GM15510 (cell line): ENCODE results near the gene IPP.
A peak's percentile ranks its signal among the peaks of the same experiment; 100 is the strongest.

ENCODE experiments used
- POLR2A ChIP-seq: IDR thresholded peaks from 3 replicates; pipeline ENCODE4 v1.6.1; 2011; ENCODE audit warnings: borderline replicate concordance; ENCODE audit not compliant: insufficient read length; ENCODE audit errors: extremely low read depth

IPP gene

GRCh38 chr1:45687014-45687753, 63.3 kb downstream of the IPP start:
- peak; percentile 95 for TF ChIP-seq POLR2A

GRCh38 chr1:45686288-45687013, 64.0 kb downstream of the IPP start, which contains the start of gene GPBP1L1:
GPBP1L1 (minus strand) TSS chr1:45686533; CDS start chr1:45659087, 27,446 bp downstream.
- peak; percentile 78 for TF ChIP-seq POLR2A

GRCh38 chr1:45686015-45686287, 64.5 kb downstream of the IPP start:
- no peak for TF ChIP-seq POLR2A

GRCh38 chr1:45685308-45686014, 65.0 kb downstream of the IPP start:
- TF ChIP-seq POLR2A, result no peak

GRCh38 chr1:45684402-45684801, 66.1 kb downstream of the IPP start:
- no peak for TF ChIP-seq POLR2A

- TF ChIP-seq POLR2A, result no peak
These were observed 67.5 kb downstream of the IPP start for GRCh38 chr1:45682942-45683341.

- no peak for TF ChIP-seq POLR2A
These were observed 71.3 kb downstream of the IPP start for GRCh38 chr1:45679123-45679522.

- TF ChIP-seq POLR2A, result no peak
These were observed 72.0 kb downstream of the IPP start for GRCh38 chr1:45678489-45678888.

GRCh38 chr1:45677751-45678245, 72.7 kb downstream of the IPP start:
- TF ChIP-seq POLR2A, result no peak

GRCh38 chr1:45674478-45674877, 76.0 kb downstream of the IPP start:
- no peak for TF ChIP-seq POLR2A

- TF ChIP-seq POLR2A, result no peak
These were observed 76.5 kb downstream of the IPP start for GRCh38 chr1:45673956-45674355.

- no peak for TF ChIP-seq POLR2A
These were observed 80.4 kb downstream of the IPP start for GRCh38 chr1:45669859-45670655.

GRCh38 chr1:45669379-45669778, 81.1 kb downstream of the IPP start:
- TF ChIP-seq POLR2A, result no peak

GRCh38 chr1:45668526-45668925, 81.9 kb downstream of the IPP start:
- TF ChIP-seq POLR2A, result no peak

GRCh38 chr1:45667321-45668111, 82.9 kb downstream of the IPP start:
- no peak for TF ChIP-seq POLR2A

- TF ChIP-seq POLR2A, result no peak
These were observed 83.6 kb downstream of the IPP start for GRCh38 chr1:45666836-45667235.
